B cell (primary cell): Measurements from ENCODE around the gene SNPH.

Experiments used
- CTCF ChIP-seq: fragments of 200-600 bp; IDR thresholded peaks from one replicate; pipeline ENCODE4 v1.8.0; 2022; ENCODE audit warnings: antibody characterized with exemption, mild to moderate bottlenecking
- EZH2 ChIP-seq: IDR thresholded peaks from 2 replicates; pipeline ENCODE4 v1.6.1; 2012; ENCODE audit warnings: borderline replicate concordance, low read depth, mild to moderate bottlenecking, moderate library complexity, low read length; ENCODE audit not compliant: insufficient read depth, poor library complexity, severe bottlenecking

- TF ChIP-seq CTCF = no peak
- no peak for TF ChIP-seq EZH2
These were observed 53.4 kb downstream of the SNPH start for GRCh38 chr20:1319462-1319861.
